Right renal cortex interstitium (tissue), 3 donors: ENCODE results near the gene BPIFB3. TPM values are rescaled to one million over a fixed set of nuclear protein-coding genes. Genes with fewer than 3 reads are reported as not detected.
"Not testable (repeated sequence)": the region's sequence is repeated elsewhere in the genome, so short reads cannot be mapped to it uniquely, and the experiment has no call there.

ENCODE experiments used
- DNase-seq, 3 donors: peaks; one replicate each; pipeline ENCODE4 v3.0.0-alpha.2; 2013; ENCODE audit warnings: low read depth in 3 of 3, low spot score in 2 of 3
- polyA plus RNA-seq, 3 donors: library from polyadenylated mRNA; unstranded; fragments of 120-200 nt; gene quantifications; one replicate each; pipeline ENCODE4 v1.2.1, GENCODE V29; 2013; ENCODE audit not compliant: insufficient read length in 3 of 3

Gene BPIFB3
- polyA plus RNA-seq, 3 donors = not detected

DNA sequence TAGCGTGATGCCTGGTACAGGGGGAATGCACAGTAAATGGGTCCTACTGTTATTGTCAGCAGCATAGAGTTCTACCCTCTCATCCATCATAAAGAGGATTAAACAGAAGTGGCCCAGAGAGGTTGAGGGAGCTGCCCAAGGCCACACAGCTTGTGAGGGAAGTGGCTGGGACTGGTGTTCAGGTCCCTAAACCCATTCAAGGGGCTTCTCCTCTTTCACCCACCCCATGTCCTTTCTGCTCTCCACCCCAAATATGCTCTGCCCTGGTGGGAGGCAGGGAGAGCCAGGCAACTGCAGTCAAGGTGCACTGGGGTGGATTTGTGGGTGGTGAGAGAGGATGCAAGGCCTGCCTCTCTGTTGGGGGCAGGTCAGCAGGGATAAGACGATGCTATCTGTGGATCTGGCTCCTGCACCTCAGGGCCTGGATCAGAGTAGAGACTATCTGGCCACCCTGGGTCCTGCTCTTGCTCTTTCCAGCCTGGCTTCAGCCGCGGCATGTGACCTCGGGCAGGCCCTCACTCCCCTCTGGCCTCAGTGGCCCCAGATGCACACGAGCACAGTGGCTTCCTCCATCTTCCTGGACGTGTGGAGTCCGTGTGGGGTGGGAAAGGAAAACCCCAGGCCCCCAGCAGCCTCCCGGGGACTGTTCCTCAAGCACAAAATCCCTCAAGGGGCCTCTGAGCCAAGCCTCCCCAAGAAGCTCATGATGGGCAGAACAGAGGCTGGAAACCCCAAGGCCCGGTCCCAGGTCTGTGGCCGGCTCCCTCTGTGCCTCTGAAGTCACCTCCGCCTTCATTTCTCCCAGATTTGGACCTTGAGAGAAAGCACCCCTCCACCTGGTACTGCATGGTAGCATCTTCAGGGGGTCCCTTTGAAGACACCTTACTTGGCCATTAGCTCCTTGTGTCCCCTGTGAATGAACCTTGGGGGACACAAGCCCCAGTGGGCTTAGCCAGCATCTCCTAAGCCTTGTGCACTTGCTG, 25.6 kb upstream of the BPIFB3 start:
- no peak for DNase-seq

DNA sequence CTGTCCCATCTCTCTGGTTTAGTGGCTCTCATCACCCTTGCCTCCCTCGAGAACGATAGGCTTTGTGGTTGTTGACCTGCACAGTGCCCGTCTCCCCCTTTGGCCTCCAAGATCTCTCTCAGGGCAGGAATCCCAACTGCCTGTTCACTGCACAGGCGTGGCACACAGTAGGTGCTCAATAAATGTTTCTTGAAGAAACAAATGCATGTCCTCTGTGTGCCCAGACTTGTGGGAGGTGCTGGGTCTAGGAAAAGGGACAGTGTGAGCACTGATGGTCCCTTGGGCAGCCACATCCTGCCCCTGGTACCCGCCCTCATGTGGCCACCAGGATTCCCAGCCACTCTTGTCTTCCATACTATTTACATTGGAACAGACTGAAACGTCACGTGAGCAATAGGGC, 24.8 kb upstream of the BPIFB3 start:
- DNase-seq = no peak

DNA sequence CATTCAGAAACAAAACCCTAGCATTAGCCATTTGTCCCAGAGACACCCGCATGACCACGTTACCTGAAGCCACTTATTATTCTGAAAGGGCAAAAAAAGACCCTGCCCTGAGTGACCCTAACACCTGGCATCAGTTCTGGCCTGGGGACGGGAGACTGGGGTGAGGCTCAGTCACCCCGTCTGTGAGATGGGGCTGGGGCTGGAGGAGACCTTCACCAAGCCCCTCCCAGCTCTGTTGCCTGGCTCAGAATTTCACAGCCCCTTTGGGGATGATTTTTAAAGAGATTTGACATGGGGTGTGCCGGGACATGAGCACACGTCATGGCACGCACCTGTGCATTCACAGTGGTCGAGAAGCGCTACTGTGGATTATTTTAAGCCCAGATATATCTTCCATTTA, 23.6 kb upstream of the BPIFB3 start:
- no peak for DNase-seq

DNA sequence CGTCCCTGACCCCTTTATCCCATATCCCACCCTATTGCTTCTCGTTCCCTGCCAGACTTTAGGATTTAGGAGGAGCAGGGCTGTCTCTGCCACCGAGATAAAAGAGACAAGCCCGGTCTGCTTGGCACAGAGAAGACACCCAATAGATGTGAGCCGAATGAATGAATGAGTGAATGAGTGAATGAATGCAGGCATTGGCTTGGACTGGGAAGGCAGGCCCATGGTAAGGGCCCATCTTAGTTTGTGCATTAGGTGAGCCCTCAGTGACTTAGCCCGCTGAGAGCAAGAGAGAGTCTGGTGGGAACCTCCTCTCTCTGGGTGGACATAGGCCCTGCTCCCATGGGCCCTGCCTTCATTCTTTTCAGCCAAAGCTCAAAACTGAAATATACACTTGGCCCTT, 23.1 kb upstream of the BPIFB3 start:
- no peak for DNase-seq

DNA sequence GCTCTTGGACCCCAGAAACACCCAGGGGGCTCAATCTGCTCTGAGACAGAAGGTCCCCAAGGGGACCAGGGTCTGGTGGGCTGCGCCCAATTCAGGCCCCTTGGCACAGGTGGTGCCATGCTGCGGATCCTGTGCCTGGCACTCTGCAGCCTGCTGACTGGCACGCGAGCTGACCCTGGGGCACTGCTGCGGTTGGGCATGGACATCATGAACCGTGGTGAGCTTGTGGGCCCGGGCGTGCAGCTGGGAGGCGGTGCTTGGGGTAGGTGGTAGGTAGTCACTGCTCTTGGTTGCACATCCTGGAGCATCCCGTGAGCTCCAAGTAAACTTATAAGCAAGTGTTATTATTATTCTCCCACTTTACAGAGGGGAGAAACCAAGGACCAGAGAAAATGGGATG, 22.2 kb upstream of the BPIFB3 start, which contains the start of gene BPIFB6:
Gene BPIFB6 (plus strand): TSS at position 118 of the 400 bp plus-strand sequence. CDS start 0 bp downstream, at position 118.
- no peak for DNase-seq

DNA sequence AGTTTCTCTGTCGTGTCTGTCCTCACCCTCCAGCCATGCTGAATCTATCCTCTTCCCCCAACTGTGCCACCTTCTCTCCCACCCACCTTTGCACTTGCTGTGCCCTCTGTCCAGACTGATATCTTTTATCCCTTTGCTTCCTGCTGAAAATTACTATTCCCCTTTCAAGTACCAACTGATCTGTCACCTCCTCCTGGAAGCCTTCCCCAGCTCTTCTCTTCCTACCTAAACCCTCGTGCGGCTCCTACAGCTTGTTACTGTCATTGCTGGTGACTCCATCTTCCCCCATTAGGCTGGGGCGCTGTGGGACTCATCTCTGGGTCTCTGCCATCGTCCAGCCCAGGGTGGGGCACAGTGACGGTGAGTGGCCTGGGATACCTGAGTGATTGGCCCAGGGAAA, 21.1 kb upstream of the BPIFB3 start:
- no peak for DNase-seq

DNA sequence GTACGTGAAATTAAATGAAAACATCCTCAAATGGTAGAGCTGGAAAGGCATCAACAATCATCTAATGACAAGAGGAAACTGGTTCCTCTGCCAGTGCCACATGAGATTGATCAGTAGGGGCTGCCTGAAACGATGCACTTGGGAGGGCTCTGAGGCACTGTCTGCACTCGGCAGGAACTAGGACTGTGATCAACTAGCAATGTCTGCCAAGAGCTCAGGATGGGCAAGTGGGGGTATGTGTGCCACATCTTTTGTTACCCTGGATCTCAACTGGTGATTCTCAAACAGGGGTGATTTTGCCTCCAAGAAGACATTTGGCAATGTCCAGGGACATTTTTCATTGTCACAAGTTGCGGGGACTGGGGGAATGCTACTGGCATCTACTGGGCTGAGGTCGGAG, 20.3 kb upstream of the BPIFB3 start:
- DNase-seq = no peak

DNA sequence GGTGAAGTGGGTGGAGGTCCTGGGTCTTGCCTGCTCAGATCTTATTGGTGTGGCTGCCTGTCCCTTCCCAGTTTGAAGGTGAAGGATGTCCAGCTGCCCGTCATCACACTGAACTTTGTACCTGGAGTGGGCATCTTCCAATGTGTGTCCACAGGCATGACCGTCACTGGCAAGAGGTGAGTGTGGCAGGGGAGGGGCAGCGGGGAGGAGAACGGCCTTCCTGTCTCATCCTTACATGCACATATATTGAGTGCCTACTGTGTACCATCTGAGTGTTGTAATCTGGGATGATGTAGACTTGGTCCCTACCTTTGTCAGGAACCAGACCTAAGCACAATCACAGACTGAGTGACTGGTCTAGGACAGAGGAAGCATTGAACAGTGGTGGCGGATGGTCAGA, 19.6 kb upstream of the BPIFB3 start:
- no peak for DNase-seq

DNA sequence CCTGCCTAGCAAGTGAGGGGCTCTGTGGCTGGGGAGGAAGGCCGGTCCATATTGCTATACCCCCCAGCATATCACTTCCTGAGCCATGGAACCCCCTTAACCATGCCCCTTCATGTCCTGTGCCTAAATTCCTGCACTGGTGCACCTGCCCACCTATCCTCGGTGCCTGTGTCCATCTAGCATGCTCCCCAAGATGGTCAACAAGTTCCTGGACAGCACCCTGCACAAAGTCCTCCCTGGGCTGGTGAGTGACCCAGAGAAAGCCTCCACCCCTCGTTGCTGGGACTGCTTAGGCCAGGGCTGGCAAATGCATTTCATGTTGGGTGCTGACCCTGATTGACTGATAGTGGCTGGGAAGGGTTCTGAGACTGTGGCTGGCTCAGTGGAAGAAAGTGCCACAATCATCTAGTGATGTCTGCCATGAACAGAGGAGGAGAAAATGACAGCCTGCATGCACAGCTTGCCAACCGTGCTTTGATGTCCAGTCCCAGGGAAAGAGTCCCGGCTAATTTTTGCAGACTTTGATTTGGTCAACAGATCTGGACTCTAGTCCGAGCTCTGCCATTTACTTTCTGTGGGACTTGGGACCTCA, 18.7 kb upstream of the BPIFB3 start:
- DNase-seq = no peak

DNA sequence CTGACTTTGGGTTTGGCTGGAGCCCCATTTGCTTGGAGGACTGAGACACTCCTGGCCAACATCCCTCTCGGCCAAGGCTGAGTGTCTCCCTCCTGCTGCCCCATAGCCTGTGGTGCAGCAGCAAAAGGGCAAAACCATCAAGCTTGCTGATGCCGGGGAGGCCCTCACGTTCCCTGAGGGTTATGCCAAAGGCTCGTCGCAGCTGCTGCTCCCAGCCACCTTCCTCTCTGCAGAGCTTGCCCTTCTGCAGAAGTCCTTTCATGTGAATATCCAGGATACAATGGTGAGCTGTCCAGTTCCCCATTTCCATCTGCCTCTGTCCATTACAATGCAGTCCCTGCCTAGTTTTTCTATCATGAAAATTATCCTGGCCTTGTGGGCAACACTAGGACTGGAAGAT, 16.2 kb upstream of the BPIFB3 start:
- DNase-seq = no peak

DNA sequence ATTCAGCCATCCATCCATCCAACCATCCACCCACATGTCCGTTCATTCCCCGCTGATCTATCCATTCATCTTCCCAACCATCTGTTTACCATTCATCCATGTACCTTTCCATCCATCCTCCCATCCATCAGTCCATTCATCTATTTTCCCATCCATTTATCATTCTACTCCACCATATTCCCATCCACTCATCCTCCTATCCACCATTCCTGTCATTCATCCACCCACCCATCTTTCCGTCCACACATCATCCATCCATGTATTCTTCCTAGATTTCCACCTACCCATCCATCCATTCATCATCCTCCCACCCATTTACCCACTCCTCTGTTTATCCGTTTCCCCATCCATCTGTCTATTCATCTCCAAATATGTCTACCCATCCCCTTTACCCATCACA, 15.5 kb upstream of the BPIFB3 start:
- no peak for DNase-seq

DNA sequence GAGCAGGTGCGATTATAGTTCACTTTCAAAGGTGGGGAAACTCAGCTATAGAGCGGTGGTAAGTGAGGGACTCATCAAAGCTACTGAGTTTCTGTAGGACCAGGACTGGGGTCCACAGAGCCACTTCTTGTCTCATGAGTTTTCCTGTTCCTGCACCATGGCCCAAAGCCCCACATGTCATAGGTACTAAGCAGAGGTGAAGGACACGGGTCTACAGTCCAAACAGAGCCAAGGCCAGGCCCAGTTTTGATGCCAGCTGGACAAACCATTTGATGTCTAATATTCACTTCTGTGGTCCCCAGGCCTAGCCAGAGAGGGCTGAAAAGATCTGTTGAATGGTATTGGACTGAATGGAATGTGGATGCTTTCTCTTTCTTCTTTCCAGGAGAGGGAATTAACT, 11.3 kb upstream of the BPIFB3 start:
- DNase-seq = no peak

DNA sequence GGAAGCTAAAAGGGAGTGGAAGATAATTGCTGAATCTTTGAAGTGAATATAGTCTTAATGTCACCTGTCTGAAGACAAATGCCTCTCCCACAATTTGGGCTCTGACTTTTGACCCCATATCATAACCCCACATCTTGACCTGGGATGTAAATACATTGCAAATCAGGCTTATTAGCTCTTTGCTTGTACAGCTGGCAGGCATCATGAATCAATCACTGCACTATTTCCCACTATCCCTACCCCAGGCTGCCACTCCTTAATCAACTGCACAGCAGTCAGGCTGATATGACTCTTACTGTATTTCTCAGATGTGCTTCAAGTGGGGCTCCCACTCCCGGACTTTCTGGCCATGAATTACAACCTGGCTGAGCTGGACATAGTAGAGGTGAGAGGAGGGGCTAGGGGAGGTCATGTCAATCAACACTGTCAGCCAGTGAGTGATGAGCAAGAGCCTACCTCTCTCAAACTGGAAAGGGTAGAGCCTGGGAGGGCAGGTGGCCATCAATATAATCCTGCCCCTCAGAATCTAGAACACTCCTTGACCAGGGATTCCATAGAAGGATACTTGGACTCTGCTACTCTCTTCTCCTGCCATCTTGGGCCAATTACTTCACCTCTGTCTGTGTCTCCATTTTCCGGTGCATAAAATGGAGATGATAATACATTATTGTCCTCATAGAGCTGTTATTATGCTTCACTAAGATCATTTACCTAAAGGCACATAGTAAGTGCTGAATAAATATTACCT, 10.5 kb upstream of the BPIFB3 start:
- no peak for DNase-seq

DNA sequence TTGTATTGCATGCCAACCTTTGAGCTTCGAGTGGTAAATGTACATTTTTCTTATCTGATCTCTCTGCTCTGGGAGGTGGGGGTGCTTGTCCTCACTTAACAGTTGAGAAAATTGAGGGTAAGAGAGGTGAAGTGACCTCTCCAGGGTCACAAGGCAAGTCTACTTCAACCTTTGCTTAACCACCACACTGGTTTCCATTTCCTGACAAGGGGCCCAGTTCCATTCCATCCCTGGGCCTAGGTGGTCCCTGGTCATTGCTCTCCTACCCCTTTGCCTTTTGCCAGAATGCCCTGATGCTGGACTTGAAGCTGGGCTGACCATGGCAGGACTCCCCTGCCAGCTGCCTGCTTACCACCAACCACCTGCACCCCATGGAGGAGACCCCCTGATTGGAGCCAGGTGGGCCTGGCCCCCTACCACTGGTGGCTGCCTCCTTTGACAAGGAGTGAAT, 9.9 kb upstream of the BPIFB3 start:
- DNase-seq = no peak

DNA sequence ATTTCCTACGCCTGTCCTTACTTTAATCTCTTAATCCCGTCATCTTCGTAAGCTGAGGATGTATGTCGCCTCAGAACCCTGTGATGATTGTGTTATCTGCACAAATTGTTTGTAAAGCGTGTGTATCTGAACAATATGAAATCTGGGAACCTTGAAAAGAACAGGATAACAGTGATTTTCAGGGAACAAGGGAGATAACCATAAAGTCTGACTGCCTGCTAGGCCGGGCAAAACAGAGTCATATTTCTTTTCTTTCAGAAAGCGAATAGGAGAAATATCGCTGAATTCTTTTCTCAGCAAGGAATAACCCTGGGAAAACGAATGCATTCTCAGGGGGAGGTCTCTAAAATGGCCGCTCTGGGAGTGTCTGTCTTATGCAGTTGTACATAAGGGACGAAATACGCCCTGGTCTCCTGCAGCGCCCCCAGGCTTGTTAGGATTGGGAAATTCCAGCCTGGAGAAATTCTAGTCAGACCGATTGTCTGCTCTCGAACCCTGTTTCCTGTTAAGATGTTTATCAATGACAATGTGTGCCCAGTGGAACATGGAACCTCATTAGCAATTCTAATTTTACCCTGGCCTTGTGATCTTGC, 8.5 kb upstream of the BPIFB3 start:
- DNase-seq = not testable (repeated sequence)

DNA sequence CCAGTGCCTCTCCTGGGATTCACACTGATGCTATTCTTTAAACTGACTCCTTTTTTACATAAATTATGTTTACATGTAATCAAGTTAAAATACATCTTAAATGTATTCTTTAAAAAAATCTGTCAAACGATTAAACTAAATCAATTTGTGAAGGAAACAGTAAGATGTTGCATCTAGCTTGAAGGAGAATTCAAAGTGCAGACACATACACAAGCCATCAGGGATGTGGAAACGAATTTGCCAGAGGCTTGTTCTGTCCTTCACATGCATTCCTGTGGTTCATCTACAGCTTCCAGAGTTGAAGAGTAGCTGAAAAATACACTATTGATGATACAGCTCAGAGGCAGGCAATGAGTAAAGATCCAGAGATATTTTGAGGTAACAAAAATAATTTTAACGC, 7.3 kb upstream of the BPIFB3 start:
- DNase-seq = no peak

DNA sequence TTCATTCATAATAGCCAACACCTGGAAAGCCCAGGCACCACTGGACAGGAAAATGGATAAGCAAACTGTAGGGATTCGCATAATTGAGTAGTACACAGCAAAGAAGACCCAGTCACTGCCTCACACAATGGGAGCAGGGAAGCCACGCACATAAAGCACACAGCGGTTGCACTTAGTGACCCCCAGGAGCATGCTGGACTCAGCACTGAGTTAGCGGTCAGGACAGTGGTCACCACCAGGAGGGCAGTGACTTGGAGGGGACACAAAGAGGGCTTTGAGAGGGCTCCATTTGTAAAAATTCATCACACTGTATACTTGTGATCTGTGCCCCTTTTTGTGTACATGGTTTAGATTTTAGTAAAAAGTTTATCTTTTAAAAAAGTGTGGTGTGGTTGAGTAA, 2.4 kb upstream of the BPIFB3 start:
- no peak for DNase-seq

DNA sequence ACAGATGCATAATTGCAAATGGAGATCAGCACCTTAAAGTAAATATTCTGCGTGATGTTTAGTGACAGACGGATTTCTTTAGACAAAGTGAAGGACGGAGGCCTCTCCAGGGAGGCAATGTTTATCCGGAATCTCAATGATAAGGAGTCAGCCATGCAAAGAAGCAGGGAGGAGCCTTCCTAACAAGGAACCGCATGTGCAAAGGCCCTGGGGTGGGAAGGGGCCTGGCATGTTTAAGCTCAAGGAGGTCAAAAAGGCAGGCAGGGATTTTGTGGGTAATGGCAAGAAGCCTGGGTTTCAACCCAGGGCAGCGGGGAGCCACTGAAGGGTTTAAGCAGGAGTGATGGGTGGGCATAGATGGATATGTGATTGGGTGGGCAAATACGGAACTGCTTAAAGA, 678 bp downstream of the BPIFB3 start:
- DNase-seq = no peak

DNA sequence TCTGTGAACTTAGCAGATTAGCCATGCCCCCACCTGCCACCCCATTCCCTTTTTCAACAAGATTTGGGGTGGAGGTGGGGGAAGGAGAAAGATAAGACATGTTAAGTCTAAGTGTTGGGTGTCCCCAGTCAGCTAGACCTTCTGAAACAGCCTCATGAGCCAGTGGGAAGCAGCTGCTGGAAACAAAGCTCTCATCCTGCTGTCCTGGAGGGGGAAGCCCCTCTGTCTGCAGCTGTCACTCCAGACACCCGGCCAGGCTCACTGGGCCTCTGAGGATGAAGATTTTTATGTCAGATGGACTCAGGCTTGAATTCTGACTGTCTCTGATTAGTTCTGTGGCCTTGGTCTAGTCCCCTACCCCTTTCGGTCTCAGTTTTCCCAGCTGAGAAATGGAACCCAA, 1.1 kb downstream of the BPIFB3 start:
- no peak for DNase-seq

DNA sequence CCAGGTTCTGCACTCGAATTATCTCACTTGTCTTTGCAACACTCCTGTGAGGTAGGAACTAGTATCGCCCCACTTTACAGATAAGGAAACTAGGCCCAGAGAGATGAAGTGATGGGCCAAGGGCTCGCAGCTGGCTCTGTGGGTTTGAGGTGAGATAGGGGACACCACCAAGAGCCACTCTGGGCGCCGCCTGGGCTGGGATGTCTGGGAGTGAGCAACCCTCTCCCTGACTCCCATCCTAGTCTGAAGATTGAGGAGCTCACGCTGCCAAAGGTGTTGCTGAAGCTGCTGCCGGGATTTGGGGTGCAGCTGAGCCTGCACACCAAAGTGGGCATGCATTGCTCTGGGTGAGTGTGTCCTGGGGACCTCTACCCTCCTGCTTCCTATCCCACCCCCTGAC, 5.4 kb downstream of the BPIFB3 start:
- DNase-seq = no peak
